IPS DF 4.7 (cell line): ENCODE data around the gene SNRNP40.

Experiments used
- DNase-seq: peaks from one replicate; pipeline ENCODE4 v3.0.0-alpha.2; 2013; ENCODE audit warnings: low spot score; ENCODE audit errors: extremely low read depth

The SNRNP40 gene

GRCh38 chr1:31296486-31297276 is at the start of gene SNRNP40, which contains the start of gene ZCCHC17:
Gene SNRNP40 (minus strand): TSS chr1:31296788. CDS start chr1:31296751, 37 bp downstream.
Gene ZCCHC17 (plus strand): TSS chr1:31297032. CDS start chr1:31310099, 13,067 bp downstream.
- peak; percentile 97 for DNase-seq

GRCh38 chr1:31345635-31346034 is 49.0 kb upstream of the SNRNP40 start:
- DNase-seq = no peak

- no peak for DNase-seq
Measured at GRCh38 chr1:31344503-31344902, 47.9 kb upstream of the SNRNP40 start.

- DNase-seq = no peak
Measured at GRCh38 chr1:31336687-31337467, 40.3 kb upstream of the SNRNP40 start.

- DNase-seq = no peak
Measured at GRCh38 chr1:31335007-31335406, 38.4 kb upstream of the SNRNP40 start.

- no peak for DNase-seq
Measured at GRCh38 chr1:31327381-31327780, 30.8 kb upstream of the SNRNP40 start.

- DNase-seq = no peak
Measured at GRCh38 chr1:31326461-31326860, 29.9 kb upstream of the SNRNP40 start.

- DNase-seq = no peak
Measured at GRCh38 chr1:31324992-31325391, 28.4 kb upstream of the SNRNP40 start.

GRCh38 chr1:31324093-31324492 is 27.5 kb upstream of the SNRNP40 start:
- no peak for DNase-seq

- no peak for DNase-seq
Measured at GRCh38 chr1:31318146-31318545, 21.6 kb upstream of the SNRNP40 start.

GRCh38 chr1:31315902-31316301 is 19.3 kb upstream of the SNRNP40 start:
- DNase-seq = no peak

- no peak for DNase-seq
Measured at GRCh38 chr1:31310198-31310597, 13.6 kb upstream of the SNRNP40 start.

GRCh38 chr1:31308036-31308435 is 11.4 kb upstream of the SNRNP40 start:
- DNase-seq = no peak

- no peak for DNase-seq
Measured at GRCh38 chr1:31306278-31306677, 9.7 kb upstream of the SNRNP40 start.

GRCh38 chr1:31302709-31303441 is 6.3 kb upstream of the SNRNP40 start:
- no peak for DNase-seq

GRCh38 chr1:31300193-31300592 is 3.6 kb upstream of the SNRNP40 start:
- no peak for DNase-seq

- no peak for DNase-seq
Measured at GRCh38 chr1:31299365-31299764, 2.8 kb upstream of the SNRNP40 start.

GRCh38 chr1:31297277-31298247 is 974 bp upstream of the SNRNP40 start:
- no peak for DNase-seq

GRCh38 chr1:31295874-31296485 is 608 bp downstream of the SNRNP40 start:
- no peak for DNase-seq

GRCh38 chr1:31289021-31289420 is 7.6 kb downstream of the SNRNP40 start:
- DNase-seq = no peak
